HepG2 (cell line): ENCODE results near the gene GJD3. TPM values are rescaled to one million over a fixed set of nuclear protein-coding genes. Genes with fewer than 3 reads are reported as not detected.
A peak's percentile ranks its signal among the peaks of the same experiment; 100 is the strongest.

Source experiments
- ATAC-seq: fragments of 200-7000 bp; cut with Tn5 transposase; 3 replicates; pipeline ENCODE4 v1.9.1; 2020; ENCODE audit warnings: mild to moderate bottlenecking, moderate library complexity
- BruUV-seq: library from RNA; stranded (reverse); fragments of 400-500 nt; replicated peaks from 2 replicates; lab custom pipeline; 2021; lab: Mats Ljungman, UMichigan
- CTCF ChIA-PET: fragments of 300-600 bp; formaldehyde crosslinking; extraction: SDS; loops from one replicate; lab custom pipeline; 2021; ENCODE audit warnings: low total read pairs, inconsistent platforms, low intra/inter-chr PET ratio; lab: Yijun Ruan, JAX
- POLR2A ChIA-PET: fragments of 350-600 bp; sonication (Branson Sonifier 250); formaldehyde crosslinking; loops from one replicate; lab custom pipeline; 2020; ENCODE audit warnings: antibody characterized with exemption, inconsistent platforms; lab: Yijun Ruan, JAX
- DNase-seq: peaks from one replicate; pipeline ENCODE4 v3.0.0-alpha.2; 2015; ENCODE audit warnings: low spot score
- FAIRE-seq: peaks from 3 replicates; lab custom pipeline; 2011; peaks lifted over from hg19 to GRCh38; lab: Jason Lieb, UNC
- H2AFZ ChIP-seq: one replicate; pipeline ENCODE4 v1.6.1; 2011; ENCODE audit warnings: low read length, inconsistent platforms
- H3K27ac ChIP-seq: fragments of 300-600 bp; 3 replicates; pipeline ENCODE4 v1.8.0; 2011; ENCODE audit warnings: mixed run types, mild to moderate bottlenecking, mixed read lengths, low read length, inconsistent platforms; ENCODE audit not compliant: insufficient read depth; ENCODE audit errors: extremely low read length
- H3K27me3 ChIP-seq, 2 experiments: fragments of 200-600 bp in 1 of 2; 2 replicates in 1 of 2; 3 replicates in 1 of 2; pipeline versions ENCODE4 v1.6.0 to v1.8.0; 2011; ENCODE audit warnings: low read length in 2 of 2, mild to moderate bottlenecking in 2 of 2, moderate library complexity in 2 of 2, inconsistent platforms in 1 of 2; ENCODE audit not compliant: insufficient read depth in 2 of 2, control insufficient read depth in 1 of 2
- H3K36me3 ChIP-seq, 2 experiments: fragments of 200-600 bp in 1 of 2; replicated peaks in 1 of 2; 2 replicates in 1 of 2; 3 replicates in 1 of 2; pipeline versions ENCODE4 v1.5.1 to v1.8.0; 2011; ENCODE audit warnings: low read length in 2 of 2, inconsistent platforms in 1 of 2; ENCODE audit not compliant: insufficient read depth in 2 of 2, control insufficient read depth in 1 of 2
- H3K4me1 ChIP-seq: 2 replicates; pipeline ENCODE4 v1.5.1; 2012; ENCODE audit warnings: low read length, inconsistent platforms; ENCODE audit not compliant: insufficient read depth
- H3K4me2 ChIP-seq: 2 replicates; pipeline ENCODE4 v1.6.0; 2011; ENCODE audit warnings: low read depth, low read length, inconsistent platforms
- H3K4me3 ChIP-seq, 3 experiments: fragments of 200-600 bp in 1 of 3; sonication (generic), shearing (Covaris generic) in 1 of 3; replicated peaks in 1 of 3; 2 replicates each; pipeline ENCODE4 v1.5.1; 2011 to 2016; ENCODE audit warnings: low read length in 3 of 3, inconsistent platforms in 2 of 3, low read depth in 2 of 3, mild to moderate bottlenecking in 2 of 3, control low read depth in 1 of 3, mixed read lengths in 1 of 3; ENCODE audit not compliant: insufficient read depth in 1 of 3
- H3K79me2 ChIP-seq: one replicate; pipeline ENCODE4 v1.6.1; 2011; ENCODE audit warnings: low read length, inconsistent platforms; ENCODE audit not compliant: insufficient read depth
- H3K9ac ChIP-seq: 2 replicates; pipeline ENCODE4 v1.6.0; 2011; ENCODE audit warnings: mild to moderate bottlenecking, low read depth, low read length, inconsistent platforms; ENCODE audit not compliant: insufficient read depth
- H3K9me3 ChIP-seq: 2 replicates; pipeline ENCODE4 v1.5.1; 2012; ENCODE audit warnings: mild to moderate bottlenecking, low read length
- H4K20me1 ChIP-seq: 2 replicates; pipeline ENCODE4 v1.6.0; 2011; ENCODE audit warnings: inconsistent platforms, mild to moderate bottlenecking, low read length, moderate library complexity; ENCODE audit not compliant: insufficient read depth
- HNRNPL ChIP-seq: fragments of 200-400 bp; formaldehyde crosslinking; IDR thresholded peaks from 2 replicates; pipeline ENCODE4 v1.6.1; 2017; ENCODE audit warnings: mild to moderate bottlenecking, low read depth, low read length
- PITX1 ChIP-seq: sonication (generic); formaldehyde crosslinking; IDR thresholded peaks from 2 replicates; pipeline ENCODE4 v1.5.1; 2020; ENCODE audit warnings: mild to moderate bottlenecking, missing genetic modification reagents
- SP4 ChIP-seq: sonication (generic); formaldehyde crosslinking; IDR thresholded peaks from 2 replicates; pipeline ENCODE4 v1.8.1; 2023; ENCODE audit warnings: mild to moderate bottlenecking, missing genetic modification reagents
- ZBTB4 ChIP-seq: sonication (generic); formaldehyde crosslinking; IDR thresholded peaks from 2 replicates; pipeline ENCODE4 v1.4.0; 2020; ENCODE audit warnings: missing genetic modification reagents, mild to moderate bottlenecking, borderline replicate concordance
- WGBS: methylation state at CpG from one replicate; pipeline ENCODE4 v1.1.6; 2017; ENCODE audit warnings: low lambda C conversion rate; 5-methylcytosine and 5-hydroxymethylcytosine counted together
- in situ Hi-C: cut with HindIII; loops from 2 replicates; pipeline ENCODE4 v1.10.0; 2017; ENCODE audit warnings: low pct_unique_long_range_greater_than_20kb; ENCODE audit not compliant: extremely low pct_ligation_motif_present
- intact Hi-C: fragments of 100-400 bp; cut with micrococcal nuclease; formaldehyde crosslinking; loops from one replicate; pipeline ENCODE4 v1.10.0; 2022; ENCODE audit not compliant: unreplicated experiment
- polyA plus RNA-seq, 8 experiments: library from polyadenylated mRNA; depleted of rRNA in 3 of 8; stranded (reverse) in 7 of 8; unstranded in 1 of 8; fragments of >200 nt; fragmentation: Illumina TruSeq in 4 of 8; extraction: Trizol in 4 of 8; gene quantifications; 2 replicates each; pipeline versions ENCODE4 v1.2.1 to v1.2.3, GENCODE V29; 2011 to 2016; ENCODE audit warnings: low read depth in 4 of 8, missing spikeins in 1 of 8, mixed read lengths in 1 of 8; ENCODE audit not compliant: insufficient read depth in 1 of 8
- total RNA-seq, 5 experiments: library from RNA; depleted of rRNA; stranded (reverse); fragments of >200 nt; fragmentation: Illumina TruSeq; extraction: Trizol; gene quantifications; 2 replicates each; pipeline ENCODE4 v1.2.3, GENCODE V29; 2016; ENCODE audit warnings: low read depth in 1 of 5

The GJD3 gene
- total and polyA plus RNA-seq, 2 of the 13 experiments (the other 11 are each of a cell fraction or from before 2014, with no cell fraction given) = not detected

GRCh38 chr17:40330850-40331470 lies 33.6 kb downstream of the GJD3 start:
- 99% methylated on average over 9 of the region's 10 CpGs for WGBS
- no peaks in the 10 kb centered on the region for H3K9me3 ChIP-seq
- ATAC-seq (no peak), DNase-seq (no peak), FAIRE-seq (no peak)
- no peak overlapping the region for H2AFZ ChIP-seq
- H3K9ac ChIP-seq = no peak overlapping the region
- peaks cover 19% of the 10 kb centered on the region for H3K79me2 ChIP-seq
- POLR2A ChIA-PET = interaction anchor here (0.7 to 2.0 kb wide), 9 partner anchors 10 to 24 kb away, joined by 3 to 8 read pairs (median 4); no protein-coding TSS in a partner anchor
- intact Hi-C loops (no loop called here), in situ Hi-C loops (no loop called here)
- H3K27me3 ChIP-seq = no peaks in the 10 kb centered on the region
- H3K27ac ChIP-seq = no peak overlapping the region
- TF ChIP-seq SP4 (CRISPR knock-in tag) = 0 out of 2 replicates have a peak, but pooled peaks have one; percentile 5
- peak; percentile 59; the same call in 1 of the 2 replicates for TF ChIP-seq HNRNPL
- no peak for TF ChIP-seq PITX1 (CRISPR knock-in tag)
- TF ChIP-seq ZBTB4 (CRISPR knock-in tag) = 0 out of 2 replicates have a peak, but pooled peaks have one; percentile 1
- peaks cover 18% of the 10 kb centered on the region for H4K20me1 ChIP-seq
- no peak overlapping the region for H3K4me3 ChIP-seq
- CTCF ChIA-PET = no interaction called here
- H3K36me3 ChIP-seq = peaks cover 0 to 6% of the 10 kb centered on the region in 2 experiments; a peak in 1 of 5 replicates
- H3K4me1 ChIP-seq = peaks cover 85% of the 10 kb centered on the region
- no TSS peak for BruUV-seq
- no peak overlapping the region for H3K4me2 ChIP-seq
